ENCODE data around the gene BAG5. TPM values are rescaled to one million over a fixed set of nuclear protein-coding genes. Genes with fewer than 3 reads are reported as not detected.
A peak's percentile ranks its signal among the peaks of the same experiment; 100 is the strongest.

BAG5 gene
- total RNA-seq, 1 donor from 2014 or later, result 30.3 TPM

DNA sequence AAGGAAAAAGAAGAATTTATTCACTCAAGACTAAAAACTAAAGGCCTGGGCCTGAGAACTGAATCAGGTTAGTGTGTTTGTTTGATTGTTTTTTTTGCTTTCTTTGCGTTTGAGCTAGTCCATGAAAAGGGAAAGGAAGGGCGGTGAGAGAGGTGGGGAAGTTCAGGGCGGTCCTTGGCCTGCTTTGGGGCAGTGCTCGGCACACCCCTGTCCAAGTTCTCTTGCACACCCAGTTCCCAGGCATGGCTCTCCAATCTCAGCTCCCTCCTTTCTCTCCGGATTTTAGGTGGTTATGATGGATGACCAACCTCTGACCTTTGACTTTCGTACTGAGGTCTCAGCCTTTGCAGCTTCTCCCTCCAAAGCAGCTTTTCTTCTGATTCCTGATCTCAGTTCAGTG is 11.6 kb upstream of the BAG5 start:
- DNase-seq (ENCODE audit: low spot score) (no peak), ATAC-seq (peak; percentile 57)
- intact Hi-C loops (cut with DNase I), result no loop called here

DNA sequence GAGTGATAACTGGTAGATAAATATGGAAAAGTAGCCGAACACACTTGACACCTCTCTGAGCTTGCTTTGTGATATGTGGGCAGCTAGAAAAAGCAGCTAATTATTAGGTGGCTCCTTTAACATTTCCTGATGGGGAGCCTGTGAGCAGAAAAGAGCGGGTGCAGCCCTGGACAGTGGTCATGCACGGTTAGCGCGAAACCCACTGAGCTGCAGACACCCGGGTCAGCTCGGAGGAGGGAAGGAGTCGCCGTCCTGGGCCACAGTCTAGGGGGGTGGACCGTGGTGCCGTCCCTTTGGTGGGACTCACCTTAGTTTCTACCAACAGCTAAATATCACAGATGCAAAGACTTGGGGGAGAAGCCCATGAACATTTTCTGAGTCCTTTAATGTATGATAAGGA is 7.0 kb upstream of the BAG5 start:
- no peak for DNase-seq (ENCODE audit: low spot score)
- no peak for ATAC-seq
- intact Hi-C loops (cut with DNase I), result no loop called here

DNA sequence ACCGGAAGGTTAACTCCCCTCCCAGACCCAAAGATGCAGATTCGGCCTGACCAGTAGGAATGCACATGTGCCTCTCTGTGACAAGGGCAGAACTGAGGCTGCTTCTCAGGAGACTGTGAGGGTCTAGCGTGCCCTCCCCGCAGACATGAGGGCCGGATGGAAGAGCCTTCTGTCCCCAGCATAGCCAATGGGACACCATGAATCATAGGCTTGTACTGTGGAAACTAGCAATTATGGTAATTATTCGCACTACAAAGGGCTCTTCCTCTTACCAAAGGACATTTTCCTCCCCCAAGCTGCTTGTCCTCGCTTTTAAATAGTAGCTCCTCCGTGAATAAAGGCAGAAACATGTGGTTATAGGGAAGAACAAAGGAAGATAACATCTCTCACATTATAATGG is 6.5 kb upstream of the BAG5 start:
- no peak for ATAC-seq
- intact Hi-C loops (cut with DNase I), result no loop called here
- no peak for DNase-seq (ENCODE audit: low spot score)

DNA sequence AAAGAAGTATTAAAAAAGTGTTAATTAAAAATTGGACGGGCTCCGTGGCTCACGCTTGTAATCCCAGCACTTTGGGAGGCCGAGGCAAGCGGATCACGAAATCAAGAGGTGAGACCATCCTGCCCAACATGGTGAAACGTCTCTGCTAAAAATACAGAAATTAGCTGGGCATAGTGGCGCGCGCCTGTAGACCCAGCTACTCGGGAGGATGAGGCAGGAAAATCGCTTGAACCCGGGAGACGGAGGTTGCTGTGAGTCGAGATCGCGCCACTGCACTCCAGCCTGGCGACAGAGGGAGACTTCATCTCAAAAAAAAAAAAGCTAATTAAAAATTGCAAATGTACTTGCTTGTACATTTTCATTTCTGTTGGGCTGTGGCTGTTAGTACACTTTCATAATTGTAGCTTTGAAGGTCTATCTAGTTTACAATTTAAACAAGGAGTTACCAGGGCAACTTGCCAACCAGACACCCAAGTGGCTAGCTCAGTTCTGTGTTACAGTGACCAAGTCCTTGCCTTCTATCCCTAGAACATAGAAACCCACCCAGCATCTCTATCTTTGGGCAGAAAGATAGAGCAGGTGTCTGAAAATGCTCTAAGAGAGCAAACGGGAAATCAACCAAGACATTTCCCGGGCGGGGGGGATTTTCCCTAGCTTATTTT is 1.5 kb upstream of the BAG5 start:
- DNase-seq (ENCODE audit: low spot score), result no peak
- no peak for ATAC-seq
- intact Hi-C loops (cut with DNase I), result no loop called here

DNA sequence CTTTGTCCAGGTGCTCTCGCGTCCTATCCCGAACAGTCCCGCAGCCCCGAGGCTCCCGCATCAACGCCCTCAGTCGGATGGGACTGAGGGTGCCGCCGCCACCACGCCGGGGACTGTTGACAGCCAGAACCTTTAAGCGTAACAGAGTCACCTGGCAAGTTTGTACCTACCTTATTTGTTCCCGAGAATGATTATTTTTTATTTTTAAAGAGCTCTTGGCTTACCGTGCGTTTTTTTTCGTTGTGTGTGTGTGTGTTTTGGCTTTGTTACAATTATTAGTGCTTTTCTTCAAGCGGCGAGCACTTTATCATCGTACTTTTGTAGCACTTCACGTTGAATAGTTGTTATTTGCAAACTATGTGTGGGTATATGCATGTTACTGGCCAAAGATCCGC is 766 bp upstream of the BAG5 start:
- no peak for DNase-seq (ENCODE audit: low spot score)
- ATAC-seq, result no peak
- intact Hi-C loops (cut with DNase I), result no loop called here

DNA sequence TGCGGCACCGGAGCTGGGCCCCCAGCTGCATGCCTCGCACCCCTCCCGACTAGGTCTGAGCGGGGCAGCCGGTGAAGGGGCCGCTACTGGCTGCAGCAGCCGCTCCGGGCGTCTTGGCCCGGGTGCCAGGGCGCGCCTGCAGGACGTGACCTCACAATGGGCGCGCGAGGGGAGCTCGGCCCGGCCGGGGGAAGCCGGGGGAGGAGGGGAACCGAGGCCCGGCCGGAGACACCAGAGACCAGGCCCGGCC is 353 bp downstream of the BAG5 start:
- intact Hi-C loops (cut with DNase I), result no loop called here
- ATAC-seq, result no peak
- DNase-seq (ENCODE audit: low spot score), result no peak

DNA sequence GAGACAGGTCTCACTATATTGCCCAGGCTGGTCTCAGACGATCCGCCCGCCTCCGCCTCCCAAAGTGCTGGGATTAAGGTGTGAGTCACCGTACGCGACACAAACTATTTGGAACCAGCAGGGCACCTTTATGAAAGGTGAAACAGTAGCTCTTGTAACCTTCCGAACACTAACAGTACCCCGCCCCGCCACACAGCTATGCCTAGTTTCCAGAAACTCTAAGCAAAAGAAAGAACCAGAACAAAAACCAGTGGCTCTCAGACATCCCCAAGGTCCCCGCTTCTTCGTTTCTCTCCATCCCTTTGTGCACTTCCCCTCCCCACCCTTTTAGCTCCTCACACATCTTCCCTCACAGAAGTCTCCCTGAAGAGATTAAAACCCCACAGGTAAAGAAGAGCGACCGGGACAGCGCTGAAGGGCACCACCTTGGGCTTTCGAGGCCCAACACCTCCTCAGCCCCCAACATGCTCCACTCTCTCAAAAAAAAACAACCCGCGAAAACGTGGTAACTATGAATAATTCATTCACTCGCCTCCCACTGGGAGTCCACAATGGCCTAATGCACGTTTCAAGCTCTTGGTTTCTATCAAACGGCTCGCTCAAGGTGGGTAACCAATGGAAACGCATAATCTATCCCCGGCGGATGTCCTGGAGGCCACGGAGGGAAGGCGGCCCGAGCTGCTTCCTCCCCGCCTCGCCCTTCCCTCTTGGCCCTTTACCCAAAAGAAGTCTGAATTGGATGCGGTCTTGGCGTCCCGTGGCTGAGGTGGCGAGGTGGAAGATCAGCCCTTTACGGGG is 877 bp downstream of the BAG5 start:
- peak; percentile 2 for ATAC-seq
- DNase-seq (ENCODE audit: low spot score), result no peak
- intact Hi-C loops (cut with DNase I), result no loop called here

DNA sequence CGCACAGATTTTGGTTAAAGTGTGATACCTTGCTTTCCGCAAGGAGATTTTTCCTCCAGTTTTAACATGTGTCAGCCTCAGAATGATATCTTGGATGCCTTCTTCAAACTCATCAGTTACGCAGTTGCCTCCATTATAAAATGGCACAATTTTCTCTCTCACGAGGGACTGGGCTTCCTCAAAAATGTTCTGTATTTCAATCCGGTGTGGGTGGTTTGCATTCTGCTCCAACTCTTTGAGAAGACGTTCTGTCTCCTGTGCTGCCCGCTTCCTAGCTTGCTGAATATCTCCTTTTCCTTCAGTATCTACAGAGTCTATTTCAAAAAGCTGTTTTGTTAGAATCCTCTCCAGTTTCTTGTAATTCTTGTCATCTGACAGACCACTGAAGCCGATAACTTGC is 1.8 kb downstream of the BAG5 start:
- no peak for DNase-seq (ENCODE audit: low spot score)
- intact Hi-C loops (cut with DNase I), result no loop called here
- ATAC-seq, result no peak

DNA sequence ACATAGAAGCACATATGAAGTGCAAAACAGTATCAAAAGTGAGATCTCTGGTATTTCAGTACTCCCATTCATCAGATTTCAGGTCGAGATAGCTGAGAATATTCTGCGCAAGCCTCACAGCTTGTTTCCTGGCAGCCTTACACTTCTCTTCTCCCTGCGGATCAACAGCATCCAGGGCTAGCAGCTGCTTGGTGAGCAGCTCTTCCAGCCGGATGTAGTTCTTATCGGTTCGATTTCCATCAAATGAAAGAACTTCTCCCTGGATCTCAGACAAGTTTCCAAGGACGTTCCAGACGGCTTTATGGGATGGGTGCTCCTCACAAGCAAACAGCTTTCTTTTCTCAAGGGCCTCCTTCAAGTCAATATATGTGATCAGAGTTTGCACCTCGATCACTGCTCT is 2.7 kb downstream of the BAG5 start:
- ATAC-seq (no peak), DNase-seq (ENCODE audit: low spot score) (no peak)
- intact Hi-C loops (cut with DNase I), result loop anchor here (10.0 kb wide), 1 partner anchor 955 kb away; no protein-coding TSS in a partner anchor

DNA sequence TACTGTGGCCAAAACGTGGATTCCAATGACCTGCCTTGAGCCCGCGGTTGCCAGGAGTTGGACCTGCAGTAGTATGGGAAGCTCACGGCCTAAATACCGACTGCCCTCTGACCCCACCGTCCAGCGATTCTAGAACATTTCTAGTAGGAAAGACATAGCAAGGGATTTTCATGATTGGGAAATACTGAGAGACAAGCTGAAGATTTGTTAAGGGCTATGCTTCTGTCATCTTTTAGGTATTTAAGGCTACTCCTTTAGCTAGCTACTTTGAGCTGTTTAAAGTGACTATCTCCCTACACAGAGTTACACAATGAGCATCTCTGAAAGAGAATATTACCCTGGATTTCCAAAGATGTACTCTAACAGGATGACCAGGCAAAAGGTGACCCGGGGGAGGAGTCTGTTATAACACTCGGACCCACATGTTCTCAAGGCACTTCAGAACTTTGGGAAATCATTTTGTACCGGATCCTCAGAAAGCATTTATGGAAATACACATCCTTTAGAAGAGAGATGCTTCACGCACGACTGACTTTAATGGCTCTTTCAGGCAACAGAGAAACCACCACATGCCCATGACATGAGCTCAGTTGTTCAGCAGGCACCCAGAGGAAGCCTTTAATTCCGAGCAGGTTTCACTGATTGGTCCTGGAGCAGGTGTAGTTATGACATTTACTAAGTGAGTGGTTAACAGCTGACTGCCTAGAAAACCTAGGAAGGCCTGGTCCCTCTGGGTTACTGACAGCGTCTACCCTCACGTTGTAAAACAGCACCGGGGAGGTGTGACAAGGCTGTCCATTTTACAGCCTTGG is 4.2 kb downstream of the BAG5 start:
- ATAC-seq (peak; percentile 7), DNase-seq (ENCODE audit: low spot score) (no peak)
- intact Hi-C loops (cut with DNase I), result loop anchor here (10.0 kb wide), 1 partner anchor 953 kb away; no protein-coding TSS in a partner anchor

DNA sequence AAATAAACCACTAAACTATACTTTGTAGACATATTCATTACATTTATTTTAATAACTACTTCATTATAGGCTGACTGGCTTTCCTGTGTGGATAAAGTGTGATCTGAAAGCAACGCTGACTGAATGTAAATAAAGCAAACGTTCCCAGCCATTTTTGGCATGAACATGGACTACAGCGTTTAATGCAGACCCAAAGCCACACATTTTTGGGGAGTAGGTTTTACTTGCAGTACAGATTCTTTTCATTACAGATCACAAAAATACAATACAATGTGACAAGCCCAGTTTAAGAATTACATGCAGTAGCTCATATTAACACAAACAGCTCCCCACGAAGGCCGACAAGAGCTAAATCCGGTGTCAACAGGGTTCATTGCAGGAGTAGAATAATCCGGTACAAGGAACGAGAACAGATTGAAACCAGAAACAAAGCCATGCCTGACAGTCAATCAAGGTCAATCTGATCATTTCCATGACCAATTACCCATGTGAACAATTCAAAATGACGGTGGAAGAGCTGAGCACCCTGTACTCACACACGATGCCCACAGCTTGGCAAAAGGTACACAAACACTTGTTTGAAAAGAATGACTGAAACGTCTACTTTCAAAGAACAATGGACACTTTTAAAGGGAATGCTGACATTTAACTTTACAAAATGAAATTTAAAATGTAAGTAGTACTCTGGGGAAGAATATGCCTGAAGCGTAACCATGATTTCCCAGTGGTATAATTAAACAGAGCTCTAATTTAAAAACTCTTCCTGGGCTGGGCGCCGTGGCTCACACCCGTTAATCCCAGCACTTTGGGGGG is 5.3 kb downstream of the BAG5 start:
- ATAC-seq, result no peak
- no peak for DNase-seq (ENCODE audit: low spot score)
- intact Hi-C loops (cut with DNase I), result loop anchor here (10.0 kb wide), 1 partner anchor 952 kb away; no protein-coding TSS in a partner anchor

DNA sequence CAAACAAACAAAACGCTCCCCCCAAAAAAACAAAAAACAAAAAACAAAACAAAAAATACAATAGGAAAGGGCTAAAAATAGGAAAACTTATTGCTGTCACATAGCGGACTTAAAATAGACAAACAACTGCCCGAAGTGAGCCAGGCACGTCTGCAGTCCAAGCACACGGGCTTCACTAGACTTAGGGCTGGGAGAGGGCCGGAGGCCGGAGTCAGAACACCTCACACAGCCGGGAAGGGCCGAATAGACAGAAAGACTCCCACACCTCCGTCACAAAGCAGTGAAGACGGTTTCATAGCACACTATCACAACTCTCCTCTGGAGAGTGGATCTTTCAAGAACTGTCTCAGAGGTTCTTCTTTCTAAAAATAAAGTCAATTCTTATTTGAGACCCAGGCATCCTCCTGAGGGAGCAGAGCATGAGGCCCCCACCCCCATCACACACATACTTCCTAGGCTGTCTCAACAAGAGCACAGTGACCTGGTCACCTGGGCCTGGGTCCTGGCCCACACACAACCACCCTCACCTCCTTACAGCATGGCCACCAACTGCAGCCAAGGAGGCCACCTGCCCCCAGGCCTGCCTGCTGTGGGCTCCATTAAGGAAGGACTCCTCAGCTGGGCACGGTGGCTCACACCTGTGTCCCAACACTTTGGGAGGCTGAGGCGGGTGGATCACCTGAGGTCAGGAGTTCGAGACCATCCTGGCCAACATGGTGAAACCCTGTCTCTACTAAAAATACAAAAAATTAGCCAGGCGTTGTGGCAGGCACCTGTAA is 6.7 kb downstream of the BAG5 start:
- no peak for ATAC-seq
- no peak for DNase-seq (ENCODE audit: low spot score)
- intact Hi-C loops (cut with DNase I), result loop anchor here (10.0 kb wide), 1 partner anchor 951 kb away; no protein-coding TSS in a partner anchor

DNA sequence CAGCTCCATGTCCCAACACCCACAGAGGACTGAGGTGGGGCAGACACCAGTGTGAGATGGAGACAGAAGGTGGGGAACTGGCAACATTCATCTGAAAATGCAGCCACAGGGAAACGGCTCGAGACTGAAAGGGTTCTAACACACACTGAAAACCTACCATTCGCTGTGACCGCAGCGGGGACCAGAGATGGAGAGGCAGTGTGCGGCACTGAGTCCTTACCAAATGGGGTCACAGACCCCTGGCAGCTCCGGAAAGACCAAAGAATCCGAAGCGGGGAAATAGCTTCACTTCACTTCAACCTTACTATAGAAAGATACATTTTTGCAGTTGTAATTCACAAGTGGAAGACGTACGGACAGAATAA is 9.6 kb downstream of the BAG5 start:
- no peak for DNase-seq (ENCODE audit: low spot score)
- intact Hi-C loops (cut with DNase I), result loop anchor here (10.0 kb wide), 1 partner anchor 948 kb away; no protein-coding TSS in a partner anchor
- ATAC-seq, result no peak

DNA sequence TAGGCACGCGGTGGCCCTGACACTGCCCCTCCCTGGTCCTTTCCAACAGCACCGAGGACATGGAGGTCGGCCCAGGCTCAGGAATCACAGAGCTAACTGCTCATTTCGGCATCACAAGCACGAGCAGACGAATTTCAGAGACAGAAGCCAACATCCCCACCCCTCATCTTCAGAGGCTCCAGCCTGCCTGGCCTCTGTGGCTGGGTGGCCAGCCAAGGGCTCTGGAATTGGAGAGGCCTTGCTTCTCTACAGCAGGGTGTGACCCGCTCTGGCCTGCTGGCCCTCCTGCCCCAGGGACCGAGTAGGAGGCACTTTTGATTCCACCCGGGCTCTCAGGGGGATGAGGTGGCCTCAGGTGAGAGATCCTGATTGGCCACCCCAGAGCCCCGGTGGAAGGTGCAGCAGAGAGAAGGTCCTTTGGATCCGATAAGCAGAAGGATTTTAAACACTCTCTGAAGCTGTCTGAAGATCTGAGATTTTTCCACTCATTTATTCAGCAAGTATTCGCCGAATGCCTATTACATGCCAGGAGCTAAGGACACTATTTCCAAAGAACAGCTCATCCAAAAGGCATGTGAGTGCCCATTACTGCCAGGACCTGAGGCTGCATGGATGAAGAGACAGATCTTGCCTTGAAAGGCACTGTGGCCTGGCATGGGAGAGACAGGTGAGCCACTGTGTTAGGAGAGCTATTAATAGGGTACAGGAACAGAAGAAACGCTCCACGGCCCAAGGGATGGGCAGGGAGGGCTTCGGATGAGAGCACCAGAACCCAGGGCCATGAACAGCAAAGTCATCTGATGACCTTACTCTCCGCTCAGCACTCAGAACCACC is 10.2 kb downstream of the BAG5 start:
- ATAC-seq, result peak; percentile 77
- peak; percentile 70 for DNase-seq (ENCODE audit: low spot score)
- intact Hi-C loops (cut with DNase I), result loop anchor here (10.0 kb wide), 1 partner anchor 947 kb away; no protein-coding TSS in a partner anchor

DNA sequence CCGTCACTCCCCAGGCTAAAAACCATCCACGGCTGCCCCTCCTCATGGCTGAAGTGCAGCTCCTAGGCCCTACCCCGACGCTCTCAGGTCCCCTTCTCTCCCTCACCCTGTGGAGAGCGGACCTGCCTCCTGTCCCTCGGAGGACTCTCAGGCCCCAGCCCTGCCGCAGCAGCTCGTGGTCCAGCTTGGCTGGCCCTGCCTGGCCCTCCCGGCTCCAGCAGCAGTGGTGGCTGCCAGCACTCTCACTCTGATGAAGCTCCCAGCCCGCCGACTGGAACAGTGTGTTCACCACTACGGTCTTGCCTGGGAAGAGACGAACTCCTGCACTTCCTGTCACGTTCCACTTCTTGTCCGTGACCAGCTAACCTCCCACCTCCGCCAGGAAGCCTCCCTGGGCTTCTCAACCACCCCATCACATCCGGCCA is 11.1 kb downstream of the BAG5 start:
- intact Hi-C loops (cut with DNase I), result loop anchor here (10.0 kb wide), 1 partner anchor 947 kb away; no protein-coding TSS in a partner anchor
- ATAC-seq (peak; percentile 61), DNase-seq (ENCODE audit: low spot score) (peak; percentile 76)

DNA sequence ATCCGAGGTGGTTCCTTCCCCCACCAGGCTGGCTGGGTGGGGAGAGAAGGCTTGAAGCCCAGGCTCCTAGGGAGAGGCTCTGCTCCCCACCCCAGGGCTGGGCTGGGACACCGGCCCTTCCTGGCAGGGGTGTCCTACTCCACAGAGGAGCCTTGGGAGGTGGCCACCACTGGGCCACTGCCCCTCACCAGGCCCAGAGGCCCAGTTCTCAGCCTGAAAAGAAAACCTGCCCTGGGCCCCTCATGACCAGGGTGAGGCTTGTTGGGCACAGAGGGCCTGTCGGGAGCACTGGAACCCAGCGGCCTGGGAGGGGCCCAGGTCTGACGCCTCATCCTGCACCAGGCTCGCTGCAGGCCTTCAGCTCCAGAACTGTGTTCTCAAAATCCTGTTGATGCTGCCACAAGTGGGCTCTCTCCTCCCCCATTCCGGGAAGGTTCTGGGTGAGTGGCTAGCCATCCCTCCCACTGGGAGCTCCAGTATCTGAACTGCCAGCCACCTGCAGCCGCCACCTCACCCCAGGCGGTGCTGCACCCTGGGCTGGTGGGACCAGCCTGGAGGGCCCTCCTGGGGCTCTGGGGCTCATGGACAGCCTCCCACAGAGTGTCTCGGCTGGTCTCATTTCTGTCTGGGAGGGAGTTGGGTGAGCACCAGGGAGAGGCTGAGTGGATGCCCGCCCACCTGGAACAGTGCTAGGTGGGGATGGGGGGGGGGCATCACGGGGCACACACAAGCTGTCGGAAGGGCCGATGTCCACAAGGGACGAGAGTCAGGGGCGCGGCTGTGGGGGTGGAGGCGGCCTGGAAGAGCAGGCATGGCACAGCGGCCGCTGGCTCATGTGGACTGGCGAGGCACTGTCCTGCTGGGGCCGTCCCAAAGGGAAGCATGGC is 11.8 kb downstream of the BAG5 start:
- DNase-seq (ENCODE audit: low spot score), result no peak
- intact Hi-C loops (cut with DNase I), result loop anchor here (10.0 kb wide), 1 partner anchor 946 kb away; no protein-coding TSS in a partner anchor
- peak; percentile 36 for ATAC-seq
